NT2/D1 (cell line): Measurements from ENCODE around the gene PITPNM2.

Experiments used
- YY1 ChIP-seq: IDR thresholded peaks from 2 replicates; pipeline ENCODE4 v1.6.1; 2011; ENCODE audit not compliant: insufficient read length, insufficient read depth
- ZNF274 ChIP-seq: IDR thresholded peaks from 2 replicates; pipeline ENCODE4 v1.6.1; 2011; ENCODE audit warnings: mild to moderate bottlenecking, low read depth, low read length

GRCh38 chr12:123151457-123152454 is 866 bp upstream of the PITPNM2 start:
- TF ChIP-seq YY1 (no peak), ZNF274 (no peak)
